Trophoblast cell (in vitro differentiated cells and primary cell): ENCODE data around the gene FHIT.

ENCODE experiments used
- DNase-seq, 2 donors: peaks; one replicate each; pipeline ENCODE4 v3.0.0-alpha.2; 2016
- H2AFZ ChIP-seq: 2 replicates; pipeline ENCODE4 v1.6.1; 2013; ENCODE audit warnings: low read length, moderate library complexity, mild to moderate bottlenecking; ENCODE audit not compliant: insufficient read depth, poor library complexity
- H2AK5ac ChIP-seq: 2 replicates; pipeline ENCODE4 v1.6.1; 2013; ENCODE audit warnings: mild to moderate bottlenecking, low read length
- H2BK120ac ChIP-seq: 2 replicates; pipeline ENCODE4 v1.6.1; 2013; ENCODE audit warnings: low read length, mild to moderate bottlenecking, moderate library complexity; ENCODE audit not compliant: insufficient read depth, poor library complexity
- H2BK12ac ChIP-seq: 2 replicates; pipeline ENCODE4 v1.6.1; 2013; ENCODE audit warnings: mild to moderate bottlenecking, low read length, moderate library complexity
- H2BK5ac ChIP-seq: 2 replicates; pipeline ENCODE4 v1.6.1; 2013; ENCODE audit warnings: low read length, low read depth, moderate library complexity, mild to moderate bottlenecking; ENCODE audit not compliant: poor library complexity
- H3K14ac ChIP-seq: 2 replicates; pipeline ENCODE4 v1.6.1; 2013; ENCODE audit warnings: mild to moderate bottlenecking, low read length
- H3K18ac ChIP-seq: 2 replicates; pipeline ENCODE4 v1.6.1; 2013; ENCODE audit warnings: mild to moderate bottlenecking, low read length
- H3K23ac ChIP-seq: 2 replicates; pipeline ENCODE4 v1.6.1; 2013; ENCODE audit warnings: low read length
- H3K27ac ChIP-seq: 2 replicates; pipeline ENCODE4 v1.5.1; 2013; ENCODE audit warnings: low read depth, mild to moderate bottlenecking, inconsistent platforms, low read length, moderate library complexity
- H3K27me3 ChIP-seq: 2 replicates; pipeline ENCODE4 v1.6.1; 2013; ENCODE audit warnings: inconsistent platforms, mild to moderate bottlenecking, low read length, moderate library complexity; ENCODE audit not compliant: insufficient read depth
- H3K36me3 ChIP-seq, 2 experiments: 1 replicate in 1 of 2; 2 replicates in 1 of 2; pipeline ENCODE4 v1.6.1; 2013; ENCODE audit warnings: low read length in 2 of 2, mild to moderate bottlenecking in 2 of 2, moderate library complexity in 1 of 2; ENCODE audit not compliant: insufficient read depth in 2 of 2, control insufficient read depth in 1 of 2
- H3K4ac ChIP-seq: 2 replicates; pipeline ENCODE4 v1.6.1; 2013; ENCODE audit warnings: low read depth, mild to moderate bottlenecking, low read length, moderate library complexity
- H3K4me1 ChIP-seq, 2 experiments: 1 replicate in 1 of 2; 2 replicates in 1 of 2; pipeline ENCODE4 v1.6.1; 2013; ENCODE audit warnings: low read length in 2 of 2, mild to moderate bottlenecking in 2 of 2, moderate library complexity in 1 of 2; ENCODE audit not compliant: insufficient read depth in 2 of 2, control insufficient read depth in 1 of 2
- H3K4me2 ChIP-seq: 2 replicates; pipeline ENCODE4 v1.6.1; 2013; ENCODE audit warnings: inconsistent platforms, mild to moderate bottlenecking, low read length, moderate library complexity
- H3K4me3 ChIP-seq: 2 replicates; pipeline ENCODE4 v1.5.1; 2013; ENCODE audit warnings: mild to moderate bottlenecking, low read depth, low read length, inconsistent platforms
- H3K79me1 ChIP-seq: one replicate; pipeline ENCODE4 v1.6.1; 2013; ENCODE audit warnings: low read length
- H3K79me2 ChIP-seq: 2 replicates; pipeline ENCODE4 v1.6.1; 2013; ENCODE audit warnings: low read length, mild to moderate bottlenecking; ENCODE audit not compliant: control insufficient read depth, insufficient read depth, poor library complexity
- H3K9ac ChIP-seq: 2 replicates; pipeline ENCODE4 v1.6.1; 2013; ENCODE audit warnings: mild to moderate bottlenecking, low read length
- H3K9me3 ChIP-seq: 2 replicates; pipeline ENCODE4 v1.6.1; 2013; ENCODE audit warnings: low read depth, mild to moderate bottlenecking, control low read depth, inconsistent platforms, low read length; ENCODE audit not compliant: insufficient read depth
- H4K12ac ChIP-seq: 2 replicates; pipeline ENCODE4 v1.6.1; 2013; ENCODE audit warnings: low read depth, mild to moderate bottlenecking, low read length, moderate library complexity
- H4K8ac ChIP-seq: 2 replicates; pipeline ENCODE4 v1.6.1; 2013; ENCODE audit warnings: low read depth, mild to moderate bottlenecking, low read length, moderate library complexity
- H4K91ac ChIP-seq: one replicate; pipeline ENCODE4 v1.6.1; 2013; ENCODE audit warnings: low read depth, mild to moderate bottlenecking, low read length, moderate library complexity
- WGBS: extraction: QIAGEN DNeasy Blood & Tissue Kit; methylation state at CpG from one replicate; pipeline ENCODE4 v1.1.7; 2013; ENCODE audit warnings: missing lambda C conversion rate; ENCODE audit not compliant: insufficient read length, insufficient coverage; ENCODE audit errors: extremely low coverage; 5-methylcytosine and 5-hydroxymethylcytosine counted together

The FHIT gene

DNA sequence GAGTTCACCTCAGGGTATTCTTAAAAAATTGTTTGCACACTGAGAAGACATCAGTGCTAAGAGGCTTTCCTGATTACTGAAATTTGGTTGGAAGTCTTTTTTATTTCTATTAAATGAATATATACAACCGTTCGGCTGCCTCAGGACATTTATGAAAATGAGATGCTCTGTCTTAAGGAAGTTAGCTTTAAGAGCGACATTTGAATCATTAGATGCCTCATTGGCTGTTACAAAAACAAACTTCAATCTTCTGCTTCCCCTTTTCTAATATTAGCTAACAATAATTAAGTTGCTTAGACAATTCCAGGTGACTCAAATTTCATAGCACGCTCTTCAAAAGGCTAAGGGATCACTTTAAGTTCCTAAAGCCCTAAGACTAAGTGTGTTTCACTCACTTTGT lies 673.7 kb downstream of the FHIT start:
- no peak overlapping the region for H3K23ac ChIP-seq
- no peak overlapping the region for H4K12ac ChIP-seq
- no peak overlapping the region for H2BK5ac ChIP-seq
- H3K27me3 ChIP-seq = no peaks in the 10 kb centered on the region
- peaks cover 13 to 16% of the 10 kb centered on the region in 2 experiments for H3K4me1 ChIP-seq
- no peaks in the 10 kb centered on the region for H3K9me3 ChIP-seq
- H3K4ac ChIP-seq = no peak overlapping the region
- no peak overlapping the region for H2AFZ ChIP-seq
- no peaks in the 10 kb centered on the region for H3K36me3 ChIP-seq
- H2AK5ac ChIP-seq = no peak overlapping the region
- H3K9ac ChIP-seq = no peak overlapping the region
- H3K18ac ChIP-seq = no peak overlapping the region
- H2BK120ac ChIP-seq = peak overlapping the region; percentile 44
- WGBS = no CpG with 5 or more reads among the region's 4 CpGs
- H3K4me3 ChIP-seq = no peak overlapping the region
- peaks cover 15% of the 10 kb centered on the region for H3K79me1 ChIP-seq
- H3K79me2 ChIP-seq = no peaks in the 10 kb centered on the region
- H4K91ac ChIP-seq = no peak overlapping the region
- no peak overlapping the region for H2BK12ac ChIP-seq
- no peak overlapping the region for H3K27ac ChIP-seq
- no peak overlapping the region for H3K14ac ChIP-seq
- no peak overlapping the region for H3K4me2 ChIP-seq
- DNase-seq = no peak
- H4K8ac ChIP-seq = no peak overlapping the region

DNA sequence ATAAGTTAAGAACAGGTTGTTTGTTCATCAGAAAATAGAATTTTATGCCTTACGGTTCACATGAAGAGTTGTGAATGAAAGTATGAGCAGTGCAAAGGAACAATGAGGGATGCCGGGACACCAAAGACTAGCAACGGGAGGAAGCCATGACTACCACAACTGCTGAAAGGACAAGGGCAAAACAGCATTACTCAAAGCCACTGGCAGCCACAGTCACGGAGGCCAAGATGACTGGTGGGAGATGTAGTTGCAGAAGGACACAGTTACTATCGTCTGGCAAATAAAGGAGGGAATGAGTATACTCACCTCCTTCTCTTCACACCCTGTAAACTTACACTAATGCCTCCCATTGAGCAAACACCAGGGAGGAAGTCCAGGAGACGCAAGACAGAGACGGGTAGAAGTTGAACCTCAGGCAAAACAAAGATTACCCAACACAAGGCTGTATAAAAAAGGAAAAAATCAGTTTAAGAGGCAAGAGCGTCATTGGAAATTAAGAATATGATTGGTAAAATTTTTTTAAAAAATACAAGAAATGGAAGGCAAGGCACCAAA lies 675.5 kb downstream of the FHIT start:
- no peak overlapping the region for H3K9ac ChIP-seq
- H3K4me3 ChIP-seq = no peak overlapping the region
- no peak overlapping the region for H4K8ac ChIP-seq
- H2BK12ac ChIP-seq = peak overlapping the region; percentile 7
- no peak overlapping the region for H2AK5ac ChIP-seq
- no peak overlapping the region for H3K18ac ChIP-seq
- H2BK120ac ChIP-seq = no peak overlapping the region
- no peak overlapping the region for H3K27ac ChIP-seq
- H3K79me2 ChIP-seq = no peaks in the 10 kb centered on the region
- 100% methylated on average over 1 of the region's 8 CpGs for WGBS
- H3K4me2 ChIP-seq = no peak overlapping the region
- no peak overlapping the region for H3K4ac ChIP-seq
- DNase-seq = no peak
- H3K23ac ChIP-seq = no peak overlapping the region
- H3K9me3 ChIP-seq = no peaks in the 10 kb centered on the region
- no peak overlapping the region for H2AFZ ChIP-seq
- peak overlapping the region; percentile 21 for H4K91ac ChIP-seq
- H2BK5ac ChIP-seq = peak overlapping the region; percentile 8
- H3K4me1 ChIP-seq = peaks cover 13 to 16% of the 10 kb centered on the region in 2 experiments
- H3K14ac ChIP-seq = no peak overlapping the region
- H4K12ac ChIP-seq = no peak overlapping the region
- H3K36me3 ChIP-seq = no peaks in the 10 kb centered on the region
- no peaks in the 10 kb centered on the region for H3K27me3 ChIP-seq
- H3K79me1 ChIP-seq = peaks cover 15% of the 10 kb centered on the region

DNA sequence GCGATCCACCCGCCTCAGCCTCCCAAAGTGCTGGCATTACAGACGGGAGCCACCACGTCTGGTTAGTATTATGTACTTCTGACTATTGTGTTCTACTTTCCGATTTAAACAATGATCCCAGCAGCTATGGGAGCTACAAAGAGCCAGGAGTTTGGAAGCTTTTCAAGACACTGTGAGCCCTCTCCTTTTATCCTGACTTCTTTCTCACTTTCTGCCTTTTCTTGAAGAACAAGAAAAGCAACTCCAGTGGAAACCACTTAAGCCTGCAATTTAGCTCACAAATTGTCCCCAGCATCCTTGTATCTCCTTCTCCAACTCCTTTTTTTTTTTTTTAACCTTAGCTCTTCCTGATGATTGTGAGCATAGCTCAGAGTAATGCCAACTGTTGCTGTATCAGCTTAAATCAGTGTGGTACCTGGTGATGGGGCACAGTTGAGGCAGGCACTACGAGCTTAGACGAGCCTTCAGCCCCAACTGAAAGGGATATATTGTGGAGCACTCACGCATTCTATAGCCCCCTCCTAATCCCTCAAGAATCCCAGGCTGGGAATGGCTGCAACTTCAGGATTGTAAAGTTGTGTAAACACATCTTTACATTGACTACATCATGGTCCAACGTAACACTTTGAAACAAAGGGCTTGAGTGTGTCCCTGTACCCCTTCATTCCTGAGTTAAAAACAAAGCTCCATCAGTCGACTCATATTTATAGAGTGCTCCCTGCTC lies 677.0 kb downstream of the FHIT start:
- Histone ChIP-seq H3K27me3 (no peaks in the 10 kb centered on the region), H2BK5ac (peak overlapping the region; percentile 45), H3K9ac (no peak overlapping the region), H3K27ac (no peak overlapping the region), H2BK120ac (peak overlapping the region; percentile 46), H2AFZ (no peak overlapping the region), H3K79me2 (no peaks in the 10 kb centered on the region), H4K91ac (peak overlapping the region; percentile 74), H3K23ac (no peak overlapping the region), H3K4me1 (peaks cover 13 to 16% of the 10 kb centered on the region in 2 experiments), H2AK5ac (peak overlapping the region; percentile 59), H3K4ac (no peak overlapping the region), H3K79me1 (peaks cover 13% of the 10 kb centered on the region), H3K4me2 (no peak overlapping the region), H3K14ac (no peak overlapping the region), H3K9me3 (no peaks in the 10 kb centered on the region), H2BK12ac (peak overlapping the region; percentile 80), H3K18ac (no peak overlapping the region), H3K36me3 (no peaks in the 10 kb centered on the region), H4K12ac (no peak overlapping the region), H3K4me3 (no peak overlapping the region), H4K8ac (peak overlapping the region; percentile 3)
- no peak for DNase-seq
- WGBS = no CpG with 5 or more reads among the region's 10 CpGs

GRCh38 chr3:60573494-60573893 lies 677.8 kb downstream of the FHIT start:
- no peak overlapping the region for H3K4me2 ChIP-seq
- no peak overlapping the region for H4K12ac ChIP-seq
- H3K9ac ChIP-seq = no peak overlapping the region
- no peak overlapping the region for H3K27ac ChIP-seq
- no peaks in the 10 kb centered on the region for H3K27me3 ChIP-seq
- H3K79me1 ChIP-seq = peaks cover 13% of the 10 kb centered on the region
- H4K91ac ChIP-seq = peak overlapping the region; percentile 57
- no peak overlapping the region for H4K8ac ChIP-seq
- H2BK120ac ChIP-seq = no peak overlapping the region
- H3K14ac ChIP-seq = peak overlapping the region; percentile 57
- H3K36me3 ChIP-seq = no peaks in the 10 kb centered on the region
- H2BK5ac ChIP-seq = peak overlapping the region; percentile 19
- peak overlapping the region; percentile 76 for H2AK5ac ChIP-seq
- H3K4ac ChIP-seq = no peak overlapping the region
- H3K9me3 ChIP-seq = no peaks in the 10 kb centered on the region
- peak overlapping the region; percentile 89 for H2BK12ac ChIP-seq
- WGBS = no CpG with 5 or more reads among the region's 9 CpGs
- DNase-seq = no peak
- no peak overlapping the region for H3K18ac ChIP-seq
- peaks cover 11 to 16% of the 10 kb centered on the region in 2 experiments for H3K4me1 ChIP-seq
- no peak overlapping the region for H3K23ac ChIP-seq
- H2AFZ ChIP-seq = no peak overlapping the region
- no peaks in the 10 kb centered on the region for H3K79me2 ChIP-seq
- no peak overlapping the region for H3K4me3 ChIP-seq
